GM19395 (cell line): ENCODE measurements around the gene TTLL12.

Experiments used
- ATAC-seq: cut with Tn5 transposase; IDR thresholded peaks from one replicate; pipeline ENCODE4 v1.9.1; 2021; ENCODE audit warnings: mild to moderate bottlenecking, moderate library complexity; ENCODE audit not compliant: unreplicated experiment

Gene TTLL12

DNA sequence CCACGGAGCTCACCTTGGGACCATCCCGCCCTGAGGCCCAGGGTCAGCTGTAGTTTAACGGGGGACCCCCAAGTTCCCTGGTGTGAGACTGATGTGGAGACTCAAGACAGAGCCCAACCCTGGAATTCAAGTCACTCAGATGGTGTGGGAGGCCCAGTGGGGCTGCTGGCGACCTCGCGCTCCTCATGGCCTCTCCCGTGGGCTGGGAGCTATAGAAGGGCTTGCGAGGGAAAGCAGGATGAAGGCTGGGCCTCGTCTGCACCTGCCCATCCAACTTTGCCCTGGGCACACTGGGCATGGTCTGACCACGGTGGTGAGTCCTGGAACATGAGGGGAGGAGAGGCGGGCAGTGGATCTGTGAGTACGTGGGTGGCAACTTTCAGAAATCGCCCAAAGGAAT lies 13.6 kb upstream of the TTLL12 start:
- no peak for ATAC-seq

DNA sequence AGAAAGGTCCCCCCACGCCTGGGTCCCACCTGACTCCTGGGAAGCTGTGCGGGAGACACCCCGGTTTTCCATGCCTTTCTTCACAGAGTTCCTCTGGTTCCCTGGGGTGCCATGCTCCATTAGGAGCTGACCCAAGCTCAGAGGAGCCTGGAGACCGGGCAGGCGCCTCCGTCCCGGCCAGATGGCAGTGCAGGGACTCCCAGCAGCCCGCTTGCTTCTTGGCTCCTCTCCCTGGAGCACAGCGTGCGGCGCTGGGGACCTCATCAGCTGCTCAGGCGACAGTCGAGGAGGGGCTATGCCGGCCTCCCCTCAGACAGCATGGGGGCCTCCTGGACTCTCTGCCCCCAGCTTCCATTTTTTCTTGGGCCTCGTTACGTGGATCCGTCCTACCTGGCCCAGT lies 13.1 kb upstream of the TTLL12 start:
- ATAC-seq = no peak

DNA sequence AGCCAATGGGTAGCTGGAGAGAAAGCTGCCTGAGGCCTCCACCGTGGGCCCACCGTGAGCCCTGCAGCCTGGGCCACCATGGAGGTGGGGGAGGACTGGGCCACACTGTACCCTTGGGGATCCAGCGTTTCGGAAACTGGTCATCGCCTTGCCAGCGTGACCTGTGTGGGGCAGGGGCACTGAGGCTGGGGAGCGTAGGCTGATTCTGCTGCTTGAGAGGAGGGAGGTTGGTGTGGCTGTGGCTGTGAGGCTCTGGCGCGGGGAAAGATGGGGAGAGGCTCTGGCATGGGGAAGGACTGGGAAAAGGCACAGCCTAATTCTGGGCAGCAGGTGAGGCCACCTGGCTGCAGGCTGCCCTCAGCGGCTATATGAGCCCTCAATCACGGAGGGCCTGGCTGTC lies 12.6 kb upstream of the TTLL12 start:
- ATAC-seq = no peak

DNA sequence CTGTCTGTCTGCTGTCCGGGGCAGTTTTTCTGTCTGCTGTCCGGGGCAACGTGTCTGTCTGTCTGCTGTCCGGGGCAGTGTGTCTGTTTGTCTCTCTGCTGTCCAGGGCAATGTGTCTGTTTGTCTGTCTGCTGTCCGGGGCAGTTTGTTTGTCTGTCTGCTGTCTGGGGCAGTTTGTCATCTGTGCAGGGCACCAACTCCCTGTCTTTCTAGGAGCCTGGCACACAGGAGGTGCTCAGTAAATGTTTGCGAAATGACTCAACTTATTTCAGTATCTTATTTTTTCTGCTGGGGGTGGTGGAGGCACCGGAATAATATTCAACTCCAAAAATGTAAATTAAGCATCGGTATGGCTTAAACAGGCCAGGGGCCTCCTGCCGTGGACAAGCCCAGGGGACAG lies 12.0 kb upstream of the TTLL12 start:
- no peak for ATAC-seq

DNA sequence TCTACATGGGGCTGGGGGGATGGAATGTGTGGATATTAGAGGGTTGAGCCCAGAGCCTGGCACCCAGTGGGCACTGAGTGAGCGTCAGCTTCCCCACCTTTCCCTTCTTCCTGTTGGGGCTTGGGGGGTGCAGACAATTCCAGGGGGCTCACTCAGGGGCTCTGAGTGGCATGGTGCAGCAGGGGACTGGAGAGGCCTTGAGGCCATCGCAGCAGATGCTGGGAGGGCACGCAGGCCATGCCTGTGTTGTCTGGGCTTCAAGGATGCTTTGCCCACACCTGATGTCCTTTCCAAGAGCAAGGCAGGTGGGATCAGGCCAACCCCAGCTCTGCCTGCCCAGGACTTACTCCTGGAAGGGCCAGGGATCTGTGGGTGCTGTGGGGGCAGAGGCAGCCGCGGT lies 11.2 kb upstream of the TTLL12 start:
- no peak for ATAC-seq

DNA sequence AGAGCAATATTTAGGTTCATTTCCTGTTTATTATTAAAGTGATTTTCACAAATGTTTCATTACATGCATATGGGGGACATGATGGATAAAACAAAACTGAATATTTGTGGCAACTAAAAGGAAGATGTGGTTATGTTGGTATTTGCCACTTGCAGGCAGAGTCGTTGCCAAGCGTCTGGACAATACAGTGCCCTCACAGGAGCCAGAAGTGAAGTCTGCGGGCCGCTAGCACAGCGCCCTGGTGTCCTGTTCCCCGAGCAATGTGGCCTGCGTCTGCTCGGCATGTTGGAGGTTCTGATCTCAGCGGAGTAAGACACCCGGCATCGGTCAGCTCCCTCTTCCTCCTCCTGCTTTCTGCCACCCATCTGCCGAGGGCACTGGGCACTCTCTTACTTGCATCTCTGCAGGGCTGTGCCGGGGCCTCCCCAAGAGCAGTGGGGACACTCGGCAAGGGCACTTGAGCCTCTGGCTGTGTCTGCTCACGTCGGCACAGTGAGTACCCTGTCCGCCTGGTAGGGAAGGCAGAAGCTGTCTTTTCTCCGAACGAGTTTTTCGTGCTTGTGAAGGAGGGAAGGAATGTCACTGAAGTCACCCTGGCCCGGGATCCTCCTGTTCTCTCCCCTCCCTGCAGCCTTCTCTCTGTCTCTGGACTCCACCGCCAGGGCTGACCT lies 10.5 kb upstream of the TTLL12 start:
- no peak for ATAC-seq

DNA sequence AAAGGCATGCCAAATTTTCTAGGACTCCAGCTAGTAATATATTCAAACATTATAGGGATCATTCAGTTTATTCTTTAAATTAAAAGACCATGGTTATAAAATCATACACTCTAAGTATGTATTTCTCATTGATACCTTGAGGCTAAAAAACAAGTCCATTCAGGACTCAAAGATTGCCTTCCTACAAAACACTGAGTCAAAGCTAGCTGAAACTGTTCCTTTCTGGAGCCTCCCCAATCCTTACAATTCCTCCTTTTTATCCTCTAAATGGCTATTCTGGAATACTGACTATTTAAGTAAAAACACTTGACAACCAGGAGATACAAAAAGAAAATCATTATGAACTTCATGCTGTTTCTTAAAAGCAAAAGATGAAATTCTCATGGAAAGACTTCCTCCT lies 4.9 kb upstream of the TTLL12 start:
- ATAC-seq = no peak

DNA sequence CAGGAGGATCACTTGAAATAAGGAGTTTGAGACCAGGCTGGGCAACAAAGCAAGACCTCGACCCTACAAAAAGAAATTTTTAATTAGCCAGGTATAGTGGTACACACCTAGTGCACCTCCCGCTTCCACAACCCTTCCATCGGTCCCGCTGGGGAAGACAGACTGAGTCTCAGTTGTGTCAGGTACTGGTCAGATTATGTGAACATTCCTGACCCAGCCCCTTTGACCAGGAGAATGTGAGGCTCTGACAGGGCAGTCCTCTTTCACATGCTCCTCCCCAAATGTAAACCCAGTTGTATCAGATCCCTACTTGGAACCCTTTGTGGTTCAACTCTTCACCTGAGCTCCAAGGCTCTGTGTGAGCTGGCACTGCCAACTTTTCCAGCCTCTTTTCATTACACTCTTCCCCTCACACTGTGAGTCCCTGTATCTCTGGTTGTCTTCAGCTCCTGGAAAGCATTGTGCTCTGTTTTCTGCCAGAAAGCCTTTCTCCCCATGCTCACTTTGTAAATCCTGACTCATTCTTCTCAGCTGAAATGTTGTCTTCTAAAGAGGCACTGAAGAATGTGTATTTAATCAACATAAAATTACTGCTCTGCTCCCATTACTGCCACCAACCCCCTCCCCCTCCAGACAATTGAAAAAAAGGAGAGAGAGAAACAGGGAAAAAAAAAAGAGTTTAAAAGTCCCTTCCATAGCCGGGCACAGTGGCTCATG lies 2.1 kb upstream of the TTLL12 start:
- ATAC-seq = no peak

DNA sequence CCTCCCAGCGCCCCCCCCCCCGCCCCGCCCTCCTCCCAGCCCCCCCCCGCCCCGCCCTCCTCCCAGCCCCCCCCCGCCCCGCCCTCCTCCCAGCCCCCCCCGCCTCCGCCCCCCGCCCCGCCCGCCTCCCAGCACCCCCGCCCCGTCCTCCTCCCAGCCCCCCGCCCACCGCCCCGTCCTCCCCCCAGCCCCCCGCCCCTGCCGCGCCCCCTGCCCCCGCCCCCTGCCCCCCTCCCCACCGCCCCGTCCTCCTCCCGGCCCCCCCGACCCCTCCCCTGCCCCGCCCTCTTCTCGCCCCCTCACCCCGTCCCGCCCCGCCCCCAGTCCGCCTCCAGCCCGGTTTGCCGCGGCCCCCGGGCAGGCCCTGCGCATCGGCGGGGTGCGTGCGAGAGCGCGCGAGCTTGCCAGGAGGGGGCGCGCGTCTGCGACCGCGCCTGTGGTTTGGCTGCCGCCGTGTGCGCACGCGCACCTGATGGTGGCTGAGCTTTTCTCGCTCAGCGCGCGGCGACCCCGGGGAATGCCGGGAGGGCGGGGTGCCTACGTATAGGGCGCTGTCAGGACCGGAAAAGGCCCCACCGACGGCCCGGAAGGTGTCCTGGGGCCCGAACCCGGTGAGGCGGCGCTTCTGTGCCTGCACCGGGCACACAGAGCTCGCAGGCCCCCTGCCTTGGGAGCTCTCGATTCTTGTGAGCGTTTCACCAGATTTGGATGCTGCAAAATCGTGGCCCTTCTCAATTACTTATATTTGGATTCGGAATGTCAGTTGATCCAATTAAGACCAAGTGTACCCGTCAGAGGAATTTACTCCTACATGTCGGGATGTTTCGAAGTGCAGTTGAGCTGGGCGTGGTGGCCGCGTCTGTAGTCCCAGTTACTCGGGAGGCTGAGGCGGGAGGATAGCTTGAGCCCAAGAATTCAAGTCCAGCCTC lies 501 bp upstream of the TTLL12 start:
- peak; percentile 78 for ATAC-seq

DNA sequence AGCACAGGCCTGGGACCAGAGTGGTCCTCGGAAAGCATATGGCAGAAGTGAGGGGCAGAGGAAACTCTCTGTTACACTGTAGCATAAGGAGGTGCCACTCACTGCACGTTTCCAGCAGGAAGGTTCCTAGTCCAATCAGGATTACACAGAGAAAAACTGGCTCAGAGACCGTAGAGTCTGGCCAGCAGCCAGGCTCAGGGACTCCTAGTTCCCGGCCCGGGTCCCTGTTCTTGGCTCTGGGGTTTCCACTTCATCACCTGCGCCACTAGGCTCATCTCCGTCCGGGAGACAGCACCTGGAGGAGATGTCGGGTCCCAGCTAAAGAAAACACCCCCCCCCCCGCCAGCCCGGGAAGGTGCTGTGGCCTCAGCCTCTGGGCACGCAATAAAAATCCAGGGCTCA lies 1.1 kb downstream of the TTLL12 start:
- ATAC-seq = no peak

DNA sequence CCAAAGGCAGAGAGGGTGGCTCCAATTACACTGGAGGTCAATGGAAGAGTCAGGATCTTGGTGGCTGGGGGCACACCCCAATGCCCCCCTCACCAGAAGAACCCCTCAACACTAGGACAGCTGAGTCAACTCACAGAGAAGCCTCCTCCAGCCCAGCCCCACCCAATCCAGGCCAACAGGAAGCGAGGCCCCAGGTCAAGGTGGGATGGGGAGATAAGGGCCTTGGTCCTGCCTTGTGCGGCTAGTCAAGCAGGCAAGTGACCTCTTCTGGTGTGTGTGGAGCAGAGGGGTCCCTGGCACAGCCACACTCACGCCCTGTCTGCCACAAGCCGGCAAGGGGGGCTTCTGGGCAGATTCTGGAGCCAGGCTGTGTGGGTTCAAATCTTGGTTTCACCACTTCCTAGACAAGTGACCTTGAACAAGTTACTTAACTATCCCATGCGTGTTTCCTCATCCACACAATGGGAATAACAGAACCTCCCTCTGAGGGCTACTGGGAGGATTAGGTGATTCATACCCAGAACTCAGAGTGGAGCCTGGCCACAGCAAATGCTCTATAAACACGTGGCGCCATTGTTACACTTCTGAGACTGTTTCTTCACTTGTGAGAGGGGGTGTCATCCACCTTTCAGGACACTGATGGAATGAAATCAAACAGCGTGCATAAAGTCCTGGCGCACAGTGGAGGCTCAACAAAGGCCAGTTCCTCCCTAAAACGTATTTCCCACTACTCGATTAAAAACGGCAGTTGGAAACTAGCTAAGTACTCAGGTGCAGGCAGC lies 3.2 kb downstream of the TTLL12 start:
- ATAC-seq = no peak

DNA sequence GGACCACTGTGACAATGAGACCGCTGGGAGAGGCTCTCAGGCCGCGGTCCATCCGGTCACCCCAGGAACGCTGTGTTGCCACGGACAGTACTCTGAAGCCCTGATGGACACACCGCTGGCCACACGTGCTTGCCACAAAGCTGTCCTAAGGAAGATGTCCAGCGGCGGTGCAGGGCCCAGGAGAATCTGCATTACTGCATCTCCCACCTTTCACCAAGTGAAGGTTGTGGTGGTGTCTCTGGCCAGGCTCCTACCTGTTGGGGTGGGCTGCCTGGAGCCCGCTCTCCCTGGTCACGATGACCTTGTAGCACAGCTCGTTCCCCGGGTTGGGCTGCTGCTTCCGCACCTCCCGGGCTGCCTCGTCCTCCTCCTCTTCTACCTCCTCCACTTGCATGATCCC lies 4.2 kb downstream of the TTLL12 start:
- ATAC-seq = no peak

DNA sequence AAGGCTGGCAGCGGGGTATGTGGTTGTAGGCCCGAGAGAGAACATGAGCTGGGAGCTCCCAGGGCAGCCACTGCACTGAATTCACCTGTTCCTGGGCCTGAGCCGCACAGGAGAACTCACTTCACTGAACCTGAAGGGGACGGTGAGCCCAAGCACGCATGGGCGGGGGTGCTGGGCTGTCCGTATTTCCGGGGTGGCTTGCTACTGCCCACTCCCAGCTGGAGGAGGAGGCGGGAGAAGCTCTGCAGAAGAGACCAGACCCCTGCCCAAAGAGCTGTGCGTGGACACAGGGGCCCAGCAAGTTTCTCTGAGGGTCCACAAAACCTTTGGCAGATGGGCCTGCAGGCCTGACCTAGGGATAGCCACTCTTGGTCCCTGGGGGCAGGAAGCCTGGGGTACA lies 4.8 kb downstream of the TTLL12 start:
- ATAC-seq = no peak

DNA sequence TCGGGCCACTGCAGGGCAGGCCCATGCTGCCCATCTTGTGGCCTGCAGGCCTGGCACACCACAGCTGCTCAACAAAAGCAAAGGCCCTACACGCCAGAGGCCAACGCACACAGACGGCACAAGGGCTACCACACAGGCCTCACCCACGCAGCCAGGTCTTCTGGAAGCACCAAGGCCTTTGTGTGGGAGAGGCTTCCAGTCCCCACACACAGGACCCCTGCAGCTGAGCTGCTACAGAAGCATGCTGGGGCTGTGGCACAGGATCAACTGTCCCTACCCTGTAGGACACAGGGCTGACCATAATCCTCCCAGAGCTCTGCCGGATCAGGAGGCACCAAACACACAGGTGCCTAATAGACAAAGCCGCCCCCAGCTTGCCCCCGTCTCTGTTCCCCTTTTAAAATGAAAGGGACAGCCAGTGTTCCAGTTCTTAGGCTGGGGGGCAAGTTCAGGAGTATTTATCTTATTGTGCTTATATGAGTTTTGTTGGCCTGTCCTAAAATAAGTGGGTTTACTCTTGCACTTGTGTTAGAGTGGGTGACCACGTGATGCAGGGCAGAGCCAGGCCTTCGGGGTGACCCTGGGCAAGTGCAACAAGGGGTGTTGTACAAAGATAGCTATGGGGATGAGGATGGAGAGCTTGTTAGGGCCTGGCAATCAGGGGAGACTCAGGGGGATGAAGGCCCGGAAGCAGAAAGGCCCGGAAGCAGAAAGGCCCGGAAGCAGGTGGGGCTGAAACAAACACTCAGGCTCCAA lies 5.4 kb downstream of the TTLL12 start:
- ATAC-seq = no peak

DNA sequence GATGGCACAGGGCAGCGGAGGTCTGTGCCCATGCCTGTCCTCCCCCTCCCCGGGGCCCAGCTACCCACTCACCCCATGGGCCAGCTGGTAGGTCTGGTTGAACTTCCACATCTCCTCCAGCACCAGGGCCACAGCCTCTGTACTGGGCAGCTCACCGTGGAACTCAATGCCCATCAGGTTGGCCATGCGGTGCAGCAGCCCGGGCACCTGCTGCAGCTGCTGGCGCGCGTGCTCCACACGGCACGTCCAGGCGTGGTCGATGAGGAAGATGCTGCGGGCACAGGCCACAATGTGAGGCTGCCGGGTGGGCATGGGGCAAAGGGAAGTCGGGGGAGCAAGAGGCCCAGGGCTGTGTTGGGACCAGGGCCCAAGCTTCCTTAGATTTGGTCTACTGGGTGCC lies 6.3 kb downstream of the TTLL12 start:
- no peak for ATAC-seq

DNA sequence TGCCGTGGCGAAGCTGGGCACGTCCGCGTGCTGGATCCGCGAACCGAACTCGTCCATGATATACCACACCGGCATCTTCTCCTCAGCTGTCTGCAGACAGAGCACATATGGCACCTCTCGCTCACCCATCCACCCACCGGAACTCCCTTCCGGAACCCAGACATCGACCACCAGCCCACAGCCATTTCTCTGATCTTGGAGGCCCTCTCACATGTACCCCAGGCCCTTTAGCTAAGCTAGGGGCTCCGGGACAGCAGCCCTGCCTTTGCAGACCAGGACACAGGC lies 7.1 kb downstream of the TTLL12 start:
- ATAC-seq = no peak

DNA sequence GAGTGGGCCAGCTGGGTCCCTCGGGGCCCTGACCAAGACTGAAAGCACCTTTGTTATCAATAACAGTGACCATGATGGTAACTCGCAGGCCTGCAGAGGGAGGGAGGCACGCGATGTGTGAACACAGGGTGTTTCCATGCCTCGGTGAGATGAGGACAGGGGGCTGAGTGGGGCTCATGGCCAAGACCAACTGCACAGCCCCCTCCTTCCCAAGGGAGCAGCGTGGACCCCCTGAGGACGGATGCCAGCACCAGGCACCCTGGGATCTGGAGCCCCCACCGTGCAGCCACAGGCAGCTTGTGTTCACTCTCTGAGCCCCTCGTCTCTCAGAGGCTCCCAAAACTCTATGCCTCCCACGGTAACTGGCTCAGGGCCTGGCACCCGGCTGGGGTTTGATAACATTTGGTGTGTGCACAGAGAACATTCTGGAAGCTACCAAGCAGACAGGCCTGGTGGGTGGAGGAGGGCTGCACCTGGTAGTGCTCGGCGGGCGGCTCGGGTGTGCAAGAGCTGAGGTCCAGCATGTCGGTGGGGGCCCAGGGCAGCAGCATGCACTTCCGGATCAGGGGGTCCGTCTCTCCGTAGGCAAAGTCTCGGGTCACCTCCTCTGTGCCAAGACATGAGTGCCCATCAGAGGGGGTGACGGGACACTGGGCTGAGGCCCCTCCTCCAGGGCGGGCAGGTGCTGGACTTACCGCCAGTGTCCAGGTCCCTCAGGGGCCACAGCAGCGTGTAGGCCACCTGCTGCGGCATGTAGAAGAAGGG lies 7.6 kb downstream of the TTLL12 start:
- no peak for ATAC-seq

DNA sequence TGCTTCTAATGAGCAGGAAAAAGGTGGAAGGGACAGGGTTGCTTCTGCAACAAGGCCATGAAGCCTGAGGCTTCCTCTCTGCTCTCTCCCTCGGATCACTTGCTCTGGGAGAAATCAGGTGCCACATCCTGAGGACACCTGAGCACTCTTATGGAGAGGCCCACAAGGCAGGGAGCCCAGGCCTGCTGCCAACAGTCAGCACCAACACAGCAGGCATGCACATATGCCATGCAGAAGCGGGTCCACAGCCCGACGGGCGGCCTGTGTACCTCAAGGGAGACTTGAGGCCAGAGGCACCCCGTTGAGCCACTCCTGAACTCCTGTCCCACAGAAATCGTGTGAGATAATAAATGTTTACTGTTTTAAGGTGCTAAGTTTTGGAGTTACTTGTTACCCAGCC lies 9.5 kb downstream of the TTLL12 start:
- no peak for ATAC-seq

DNA sequence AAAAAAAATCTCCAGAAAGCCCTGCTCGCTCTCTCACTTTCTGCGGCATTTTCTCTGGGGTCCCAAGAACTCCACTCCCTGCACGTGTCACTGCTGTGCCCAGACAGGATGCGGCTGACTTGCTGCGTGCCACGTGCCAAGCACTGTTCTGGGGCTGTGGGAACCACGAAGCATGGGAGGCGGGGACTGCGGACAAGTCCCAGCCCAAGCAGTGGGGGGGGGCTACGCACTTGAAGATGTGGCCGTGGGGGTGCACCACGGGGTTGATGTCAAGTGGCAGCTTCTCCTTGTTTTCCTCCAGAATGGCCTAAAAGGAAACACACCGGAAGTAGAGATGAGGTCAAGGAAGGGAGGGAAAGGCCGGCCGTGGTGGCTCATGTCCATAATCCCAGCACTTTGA lies 10.8 kb downstream of the TTLL12 start:
- ATAC-seq = no peak
